ENCODE measurements around the gene LMO2.

LMO2 gene

DNA sequence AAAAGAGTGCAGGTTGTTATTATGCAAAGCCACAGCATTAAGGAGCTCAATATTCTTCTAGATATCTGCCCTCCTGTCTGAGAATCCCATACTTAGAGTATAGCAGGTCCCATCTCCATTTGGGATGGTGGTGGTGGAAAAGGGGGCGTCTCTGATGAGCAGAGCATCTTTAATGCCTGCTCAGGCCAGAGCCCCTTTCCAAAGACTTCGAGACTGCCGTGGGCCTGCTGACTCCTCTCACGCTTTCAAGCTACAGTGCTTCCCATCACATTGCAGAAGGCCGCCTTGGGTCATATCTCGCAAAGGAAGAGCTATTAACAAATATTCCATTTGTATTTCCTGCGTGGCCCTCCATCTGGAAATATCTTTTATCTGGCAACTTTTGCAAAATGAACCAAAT, 10.9 kb downstream of the LMO2 start:
- no peak for FAIRE-seq
- no peak for TF ChIP-seq TAF1 (IDR thresholded peaks at IDR 0.05; ENCODE audit: low read depth, low read length)
- TF ChIP-seq POLR2A (IDR thresholded peaks at IDR 0.05; ENCODE audit: low read depth, low read length), result no peak
- TF ChIP-seq SPI1 (IDR thresholded peaks at IDR 0.05; ENCODE audit: low read depth, low read length), result no peak
- TF ChIP-seq PAX5 (IDR thresholded peaks at IDR 0.05; ENCODE audit: insufficient read depth, low read length, severe bottlenecking), result no peak
- no peak for TF ChIP-seq POU2F2 (IDR thresholded peaks at IDR 0.05; ENCODE audit: low read depth, low read length)
- TF ChIP-seq POLR2AphosphoS5 (IDR thresholded peaks at IDR 0.05; ENCODE audit: low read depth, low read length), result no peak
- DNase-seq (ENCODE audit: insufficient read length, low spot score), result no peak

DNA sequence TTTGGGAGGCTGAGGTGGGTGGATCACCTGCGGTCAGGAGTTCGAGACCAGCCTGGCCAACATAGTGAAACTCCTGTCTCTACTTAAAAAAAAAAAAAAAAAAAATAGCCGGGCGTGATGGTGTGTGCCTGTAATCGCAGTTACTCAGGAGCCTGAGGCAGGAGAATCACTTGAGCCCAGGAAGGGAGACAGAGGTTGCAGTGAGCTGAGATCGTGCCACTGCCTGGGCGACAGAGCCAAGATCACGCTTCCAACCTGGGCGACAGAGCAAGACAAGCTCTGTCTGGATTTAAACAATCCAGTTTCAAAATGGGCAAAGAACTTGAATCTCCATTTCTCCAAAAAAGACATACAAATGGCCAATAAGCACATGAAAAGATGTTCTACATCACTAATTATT, 12.5 kb downstream of the LMO2 start:
- no peak for TF ChIP-seq PAX5 (IDR thresholded peaks at IDR 0.05; ENCODE audit: insufficient read depth, low read length, severe bottlenecking)
- no peak for TF ChIP-seq POLR2A (IDR thresholded peaks at IDR 0.05; ENCODE audit: low read depth, low read length)
- TF ChIP-seq POU2F2 (IDR thresholded peaks at IDR 0.05; ENCODE audit: low read depth, low read length), result no peak
- no peak for TF ChIP-seq TAF1 (IDR thresholded peaks at IDR 0.05; ENCODE audit: low read depth, low read length)
- TF ChIP-seq POLR2AphosphoS5 (IDR thresholded peaks at IDR 0.05; ENCODE audit: low read depth, low read length), result no peak
- no peak for FAIRE-seq
- DNase-seq (ENCODE audit: insufficient read length, low spot score), result no peak

DNA sequence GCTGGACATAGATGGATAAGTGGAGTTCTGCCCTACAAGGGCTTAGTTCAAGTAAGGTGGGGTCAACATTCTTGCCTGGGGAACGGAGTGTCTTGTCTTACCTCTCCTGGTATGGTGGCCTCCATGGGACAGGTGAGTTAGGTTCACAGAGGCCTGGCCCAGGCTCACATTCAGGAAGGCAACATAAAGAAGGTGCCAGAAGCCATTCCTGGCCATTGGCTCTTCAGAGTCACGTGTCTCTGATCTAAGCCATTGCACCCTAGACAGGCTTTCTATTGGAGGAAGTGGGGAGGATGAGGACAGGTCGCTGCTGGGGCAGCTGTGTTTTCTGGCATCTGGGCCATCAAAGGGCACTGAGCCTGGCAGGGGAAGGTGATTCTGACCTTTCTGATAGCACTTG, 14.8 kb downstream of the LMO2 start:
- no peak for DNase-seq (ENCODE audit: insufficient read length, low spot score)
- FAIRE-seq, result no peak
- TF ChIP-seq PAX5 (IDR thresholded peaks at IDR 0.05; ENCODE audit: insufficient read depth, low read length, severe bottlenecking), result no peak
- no peak for TF ChIP-seq SPI1 (IDR thresholded peaks at IDR 0.05; ENCODE audit: low read depth, low read length)

DNA sequence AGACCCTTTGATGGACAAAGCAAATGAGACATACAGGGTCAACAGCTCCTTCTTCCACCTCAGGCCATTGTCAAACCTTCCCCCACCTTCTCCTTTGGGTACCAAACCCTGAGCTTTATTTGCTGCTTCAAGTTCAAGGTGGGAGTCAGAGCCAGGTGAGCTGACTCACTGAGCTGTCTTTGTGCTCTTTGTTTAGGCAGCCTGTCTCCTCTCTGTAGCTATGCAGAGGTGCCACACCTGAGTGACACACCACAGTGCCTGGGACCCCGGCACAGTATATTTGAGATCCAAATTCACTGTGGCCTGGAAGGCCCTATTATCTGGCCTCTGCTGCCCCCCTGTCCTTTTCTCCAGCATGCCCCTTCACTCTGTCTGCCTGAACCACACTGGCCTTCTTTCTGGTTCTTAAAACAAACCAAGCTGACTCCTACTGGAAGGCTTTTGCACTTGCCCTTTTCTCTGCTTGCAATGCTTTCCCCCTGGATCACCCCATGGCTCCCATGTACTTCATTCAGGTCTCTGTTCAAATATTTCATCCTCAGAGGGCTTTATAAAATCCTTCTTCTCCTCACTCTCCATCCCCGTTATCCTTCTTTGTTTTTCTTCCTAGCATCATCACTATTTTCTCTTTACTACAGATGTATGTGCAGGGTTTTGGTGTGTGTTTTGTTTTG, 16.1 kb downstream of the LMO2 start:
- TF ChIP-seq PAX5 (IDR thresholded peaks at IDR 0.05; ENCODE audit: insufficient read depth, low read length, severe bottlenecking) (no peak), POU2F2 (IDR thresholded peaks at IDR 0.05; ENCODE audit: low read depth, low read length) (no peak), TAF1 (IDR thresholded peaks at IDR 0.05; ENCODE audit: low read depth, low read length) (no peak), POLR2A (IDR thresholded peaks at IDR 0.05; ENCODE audit: low read depth, low read length) (no peak), POLR2AphosphoS5 (IDR thresholded peaks at IDR 0.05; ENCODE audit: low read depth, low read length) (no peak), SPI1 (IDR thresholded peaks at IDR 0.05; ENCODE audit: low read depth, low read length) (no peak)
- FAIRE-seq, result no peak

DNA sequence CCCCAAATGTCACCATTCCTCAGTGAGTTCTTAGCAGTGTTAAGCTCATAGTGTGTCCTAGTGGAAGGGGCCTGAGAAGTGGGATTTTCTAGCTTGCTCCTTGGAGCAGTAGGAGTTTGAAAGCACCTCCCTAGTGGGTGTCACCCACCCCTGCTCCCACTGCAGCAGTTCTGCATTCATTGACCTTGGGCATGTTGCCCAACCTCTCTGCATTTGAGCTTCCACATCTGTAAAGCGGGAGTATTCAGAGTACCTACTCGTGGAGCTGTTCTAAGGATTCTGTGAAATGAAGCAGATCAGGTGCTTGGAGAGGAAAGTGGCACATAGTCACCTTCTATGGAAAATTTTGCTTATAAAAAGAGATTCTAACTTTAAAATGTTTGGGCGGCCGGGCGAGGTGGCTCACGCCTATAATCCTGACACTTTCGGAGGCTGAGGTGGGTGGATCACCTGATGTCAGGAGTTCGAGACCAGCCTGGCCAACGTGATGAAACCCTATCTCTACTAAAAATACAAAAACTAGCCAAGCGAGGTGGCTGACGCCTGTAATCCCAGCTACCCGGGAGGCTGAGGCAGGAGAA, 16.9 kb downstream of the LMO2 start:
- no peak for DNase-seq (ENCODE audit: insufficient read length, low spot score)
- no peak for FAIRE-seq
- no peak for TF ChIP-seq POLR2AphosphoS5 (IDR thresholded peaks at IDR 0.05; ENCODE audit: low read depth, low read length)
- no peak for TF ChIP-seq TAF1 (IDR thresholded peaks at IDR 0.05; ENCODE audit: low read depth, low read length)
- no peak for TF ChIP-seq POU2F2 (IDR thresholded peaks at IDR 0.05; ENCODE audit: low read depth, low read length)
- TF ChIP-seq PAX5 (IDR thresholded peaks at IDR 0.05; ENCODE audit: insufficient read depth, low read length, severe bottlenecking), result no peak
- TF ChIP-seq POLR2A (IDR thresholded peaks at IDR 0.05; ENCODE audit: low read depth, low read length), result no peak
- TF ChIP-seq SPI1 (IDR thresholded peaks at IDR 0.05; ENCODE audit: low read depth, low read length), result no peak

More for the DNA sequence above, 16.1 kb downstream of the LMO2 start:
- no peak for DNase-seq (ENCODE audit: insufficient read length, low spot score)

DNA sequence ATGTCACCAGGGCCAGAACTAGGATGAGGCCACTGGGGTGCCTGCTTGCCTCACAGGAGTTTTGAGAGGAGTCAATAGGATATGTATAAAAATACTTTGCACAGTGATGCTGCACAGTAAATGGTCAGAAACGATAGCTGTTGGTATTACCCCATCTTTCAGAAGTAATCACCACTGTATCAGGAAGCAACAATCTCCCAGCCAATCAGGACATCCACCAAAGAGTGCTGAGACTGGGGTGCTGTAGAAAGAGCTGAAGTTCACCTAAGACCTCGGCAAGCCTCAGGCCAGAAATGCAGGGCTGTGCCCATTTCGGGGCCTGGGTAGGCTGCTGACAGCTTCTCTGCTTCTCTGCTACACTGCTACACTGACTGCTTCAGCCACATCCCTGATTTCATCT, 17.4 kb downstream of the LMO2 start:
- FAIRE-seq, result peak; percentile 78
- TF ChIP-seq PAX5 (IDR thresholded peaks at IDR 0.05; ENCODE audit: insufficient read depth, low read length, severe bottlenecking), result no peak
- TF ChIP-seq POLR2AphosphoS5 (IDR thresholded peaks at IDR 0.05; ENCODE audit: low read depth, low read length), result no peak
- TF ChIP-seq TAF1 (IDR thresholded peaks at IDR 0.05; ENCODE audit: low read depth, low read length), result no peak
- no peak for TF ChIP-seq POLR2A (IDR thresholded peaks at IDR 0.05; ENCODE audit: low read depth, low read length)
- TF ChIP-seq POU2F2 (IDR thresholded peaks at IDR 0.05; ENCODE audit: low read depth, low read length), result no peak
- no peak for TF ChIP-seq SPI1 (IDR thresholded peaks at IDR 0.05; ENCODE audit: low read depth, low read length)
- DNase-seq (ENCODE audit: insufficient read length, low spot score), result no peak

DNA sequence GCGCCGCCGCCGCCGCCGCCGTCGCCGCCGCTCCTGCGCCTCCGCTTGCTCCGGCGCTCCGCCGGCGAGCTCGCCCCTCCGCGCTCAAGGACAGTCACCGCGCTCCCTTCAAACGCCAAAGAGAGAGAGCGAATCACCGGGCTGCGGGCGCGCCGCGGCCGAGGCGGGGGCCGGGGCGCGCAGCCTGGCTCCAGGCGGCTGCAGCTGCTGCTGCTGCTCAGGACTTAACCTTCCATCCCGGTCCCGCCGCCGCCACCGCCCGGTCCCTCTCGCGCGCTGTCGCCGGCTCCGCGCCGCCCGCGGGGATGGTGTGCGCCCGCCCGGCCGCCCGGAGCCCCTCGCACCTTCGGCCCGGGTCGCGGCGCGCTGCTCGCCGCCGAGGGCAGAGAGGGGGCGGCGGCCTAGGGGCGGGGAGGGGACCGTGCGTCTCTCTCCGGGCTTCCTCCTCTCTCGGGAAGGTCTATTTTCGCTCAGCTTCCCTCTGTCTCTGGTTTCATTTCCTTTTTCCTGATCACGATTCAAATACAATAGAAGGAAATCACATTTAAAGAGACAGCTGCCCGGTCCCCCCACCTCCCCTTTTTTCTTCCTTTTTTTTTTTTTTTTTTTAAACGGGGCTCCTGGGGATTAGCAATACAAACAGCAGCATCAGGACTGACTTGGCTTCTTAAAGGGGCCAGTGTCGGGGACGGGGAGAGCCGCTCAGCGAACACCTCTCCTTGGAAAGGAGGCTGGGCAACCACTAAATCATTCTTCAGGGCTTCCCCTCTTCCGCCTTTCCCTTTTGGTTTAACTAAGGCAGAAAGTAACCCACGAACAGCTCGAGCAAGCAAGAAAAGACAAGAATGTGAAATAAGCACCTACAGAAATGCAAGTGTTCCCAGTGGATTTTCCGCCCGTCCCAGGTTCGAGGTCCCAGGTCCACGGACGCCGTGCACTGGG, 22.1 kb downstream of the LMO2 start:
- peak; percentile 76 for TF ChIP-seq SPI1 (IDR thresholded peaks at IDR 0.05; ENCODE audit: low read depth, low read length)
- no peak for TF ChIP-seq TAF1 (IDR thresholded peaks at IDR 0.05; ENCODE audit: low read depth, low read length)
- FAIRE-seq (peak; percentile 60), DNase-seq (ENCODE audit: insufficient read length, low spot score) (peak; percentile 57)

DNA sequence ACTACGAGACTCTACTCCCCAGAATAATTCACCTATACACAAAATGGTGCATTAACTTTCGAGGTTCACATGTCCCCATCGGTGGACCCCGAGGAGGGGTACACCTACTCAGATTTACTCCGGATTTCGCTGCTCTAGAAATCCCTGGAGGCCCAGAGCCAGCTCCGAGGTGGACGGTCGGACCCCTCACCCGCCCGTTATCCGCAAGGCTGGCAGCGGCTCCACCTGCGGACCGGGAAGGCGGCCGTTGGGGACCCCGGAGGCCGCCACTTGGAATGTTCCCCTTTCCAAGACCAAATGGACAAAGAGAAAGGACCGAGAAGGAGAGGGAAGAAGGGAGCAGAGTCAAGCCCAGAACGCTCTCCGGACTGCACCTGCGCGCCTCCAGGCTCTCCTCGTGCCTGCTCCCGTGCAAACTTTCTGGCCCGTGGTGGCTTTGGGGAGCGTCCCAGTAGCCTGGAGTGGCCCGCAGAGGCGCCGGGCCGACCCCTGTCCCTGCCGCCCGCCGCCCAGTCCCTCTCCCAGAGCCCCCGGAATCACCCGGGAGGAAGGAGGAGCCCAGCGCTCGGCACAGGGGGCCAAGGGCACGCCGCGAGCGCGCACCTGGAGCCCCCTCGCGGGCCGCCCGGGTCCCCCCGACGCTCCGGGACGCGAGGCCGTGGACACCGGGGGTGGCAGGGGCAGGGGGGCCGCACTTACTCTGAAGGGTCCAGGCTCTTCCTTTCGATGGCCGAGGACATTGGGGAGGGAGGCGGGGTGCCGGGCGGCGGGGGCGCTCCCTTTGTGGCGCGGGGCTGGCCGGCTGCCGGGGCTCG, 23.0 kb downstream of the LMO2 start:
- TF ChIP-seq POU2F2 (IDR thresholded peaks at IDR 0.05; ENCODE audit: low read depth, low read length) (no peak), SPI1 (IDR thresholded peaks at IDR 0.05; ENCODE audit: low read depth, low read length) (no peak), PAX5 (IDR thresholded peaks at IDR 0.05; ENCODE audit: insufficient read depth, low read length, severe bottlenecking) (no peak), TAF1 (IDR thresholded peaks at IDR 0.05; ENCODE audit: low read depth, low read length) (no peak), POLR2A (IDR thresholded peaks at IDR 0.05; ENCODE audit: low read depth, low read length) (no peak), POLR2AphosphoS5 (IDR thresholded peaks at IDR 0.05; ENCODE audit: low read depth, low read length) (no peak)
- FAIRE-seq (no peak), DNase-seq (ENCODE audit: insufficient read length, low spot score) (peak; percentile 32)
